ENCODE measurements around the gene RGS6.

The RGS6 gene

DNA sequence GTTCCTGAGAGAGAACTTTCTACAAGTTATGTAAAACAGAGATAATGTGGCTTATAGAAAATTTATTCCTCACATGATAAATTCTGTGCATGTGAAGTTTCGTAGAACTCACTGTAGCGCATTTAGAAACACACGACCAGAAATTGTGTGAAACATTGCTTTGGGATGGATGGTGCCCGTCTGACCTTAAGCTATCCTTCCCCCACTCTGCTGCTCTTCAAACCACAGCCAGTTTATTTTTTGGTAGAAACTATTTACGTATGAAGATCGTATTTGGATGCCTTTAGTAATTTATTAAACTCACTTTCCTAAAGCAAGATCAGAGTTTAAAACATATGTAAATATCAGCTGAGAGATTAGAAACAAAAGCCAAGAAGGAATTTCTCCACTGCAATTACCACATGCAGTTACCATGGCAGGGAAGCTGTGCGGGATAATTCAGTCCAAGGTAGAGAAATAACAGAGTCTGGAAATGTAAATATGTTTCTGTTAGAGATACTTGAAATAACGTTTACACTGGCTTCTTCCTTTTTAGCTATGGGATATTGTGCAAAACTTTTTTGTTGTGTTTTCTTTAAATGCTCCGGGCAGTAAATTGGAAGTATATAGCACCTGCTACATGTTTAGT, 382.7 kb downstream of the RGS6 start:
- DNase-seq (ENCODE audit: low read depth): no peak

DNA sequence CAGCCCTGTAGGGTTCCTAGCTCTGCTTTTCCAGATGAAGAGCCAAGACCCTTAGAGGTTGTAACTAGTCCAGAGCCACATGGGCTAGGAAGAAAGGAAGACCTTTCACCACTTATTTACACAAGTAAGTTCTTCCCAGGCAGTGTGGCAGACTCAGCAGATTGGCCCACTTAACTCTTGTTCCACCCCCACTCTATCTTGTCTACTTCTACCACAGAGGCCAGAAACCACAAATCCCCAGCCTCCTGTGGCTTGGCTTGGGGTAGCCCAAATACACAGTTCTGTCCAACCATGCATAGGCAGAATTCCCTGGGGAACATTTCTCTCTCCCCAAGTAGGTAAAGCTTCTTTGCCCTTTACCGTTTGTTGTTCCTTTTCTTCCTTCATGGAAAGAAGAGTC, 383.5 kb downstream of the RGS6 start:
- no peak for DNase-seq (ENCODE audit: low read depth)

DNA sequence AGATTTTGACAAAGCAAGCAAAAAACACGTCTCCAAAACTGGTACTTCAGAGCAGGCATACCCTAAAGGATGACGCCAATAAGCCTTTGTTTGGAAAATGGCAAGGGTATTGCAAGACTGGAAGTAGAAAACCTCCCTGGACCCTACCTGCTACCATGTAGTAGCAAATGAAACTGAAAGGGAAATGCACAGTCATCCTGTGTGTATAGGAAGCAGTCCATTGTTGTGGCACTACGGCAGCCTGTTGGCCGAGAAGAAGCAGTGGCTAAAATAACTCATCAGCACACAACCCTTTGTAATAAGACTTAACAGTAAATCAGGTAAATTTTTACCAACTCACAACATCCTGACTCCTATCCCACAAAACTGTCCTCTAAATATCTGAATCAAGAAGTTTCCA, 386.4 kb downstream of the RGS6 start:
- no peak for DNase-seq (ENCODE audit: low read depth)

DNA sequence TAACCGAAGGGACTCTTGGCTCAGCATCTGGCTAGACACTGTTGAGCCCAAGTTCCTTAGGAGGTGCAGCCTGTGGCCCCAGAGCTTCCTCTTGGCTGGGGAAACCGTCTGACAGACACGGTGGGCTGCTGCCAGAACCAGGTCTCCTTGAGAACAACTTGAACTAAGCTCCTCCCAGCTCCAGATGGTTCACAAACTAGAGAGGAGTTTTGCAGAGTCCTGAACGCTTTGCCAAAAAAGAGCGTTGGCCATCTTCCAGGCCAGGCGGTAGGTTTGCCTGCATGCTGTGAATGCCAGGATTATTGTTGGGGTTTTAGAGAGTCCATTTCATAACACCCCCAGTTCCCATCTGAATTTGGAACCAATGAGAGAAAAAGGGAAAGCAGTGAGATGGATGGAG, 399.8 kb downstream of the RGS6 start:
- no peak for DNase-seq (ENCODE audit: low read depth)

DNA sequence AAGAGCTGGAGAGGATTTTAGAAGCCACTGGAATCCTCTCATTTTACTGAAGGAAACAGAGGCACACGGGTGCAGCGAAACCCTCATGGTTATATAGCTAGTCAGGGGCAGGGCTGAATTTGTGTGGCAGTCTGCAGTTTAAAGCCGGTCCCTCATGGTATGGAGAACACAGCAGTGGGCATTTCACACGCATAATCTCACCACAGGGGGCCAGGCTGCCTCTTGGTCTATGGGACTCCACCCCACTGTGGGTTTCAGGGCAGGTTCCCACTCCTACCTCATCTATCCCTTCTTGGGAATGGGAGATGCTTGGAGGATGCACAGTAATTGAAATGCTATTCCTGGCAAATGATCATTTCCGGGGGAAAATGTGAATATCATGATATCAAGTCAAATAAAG, 400.6 kb downstream of the RGS6 start:
- DNase-seq (ENCODE audit: low read depth): no peak

DNA sequence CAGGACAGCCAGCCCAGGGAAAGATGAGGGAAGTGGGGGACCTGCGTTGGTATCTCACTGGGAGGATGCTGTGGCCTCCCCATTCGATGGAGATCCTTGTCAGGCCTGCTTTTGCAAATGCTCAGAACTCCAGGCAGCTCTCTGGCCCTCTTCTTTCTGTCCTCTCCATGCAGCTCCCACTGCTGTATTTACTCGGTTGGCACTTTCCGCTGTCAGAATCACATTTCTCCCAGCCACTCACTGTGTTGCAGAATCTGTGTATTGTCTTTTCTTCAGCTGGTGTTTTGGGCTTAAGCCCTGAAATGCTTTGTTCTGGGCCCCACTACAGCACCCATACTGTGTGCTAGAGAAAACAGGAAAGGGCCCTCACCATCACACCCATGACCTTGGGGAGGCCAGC, 401.1 kb downstream of the RGS6 start:
- no peak for DNase-seq (ENCODE audit: low read depth)

DNA sequence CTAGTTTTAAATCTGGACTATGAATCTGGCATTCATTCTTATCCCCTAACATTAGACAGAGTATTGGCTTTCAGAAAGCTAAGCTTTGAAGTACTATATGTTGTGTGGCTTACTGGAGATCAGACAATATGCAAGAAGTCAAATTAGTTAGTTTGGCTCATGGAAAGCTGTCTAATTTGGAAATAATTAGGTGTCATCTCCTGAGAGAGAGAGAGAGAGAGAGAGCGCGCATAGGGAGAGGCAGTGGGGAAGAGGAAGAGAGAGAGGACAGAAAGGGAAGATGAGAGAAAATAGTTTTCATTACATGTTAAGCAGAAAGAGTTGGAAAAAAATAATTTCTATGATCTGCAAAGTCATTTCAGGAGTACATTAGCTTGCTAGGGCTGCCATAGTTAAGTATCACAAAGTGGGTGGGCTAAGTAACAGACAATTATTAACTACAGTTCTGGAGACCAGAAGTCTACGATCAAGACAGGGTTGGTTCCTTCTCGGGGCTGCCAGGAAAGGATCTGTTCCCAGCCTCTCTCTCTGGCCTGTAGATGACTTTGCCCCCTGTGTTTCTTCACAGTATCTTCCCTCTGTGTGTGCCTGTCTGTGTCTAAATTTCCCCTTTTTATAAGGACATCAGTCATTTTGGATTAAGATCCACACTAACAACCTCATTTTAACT, 404.2 kb downstream of the RGS6 start:
- DNase-seq (ENCODE audit: low read depth): no peak

DNA sequence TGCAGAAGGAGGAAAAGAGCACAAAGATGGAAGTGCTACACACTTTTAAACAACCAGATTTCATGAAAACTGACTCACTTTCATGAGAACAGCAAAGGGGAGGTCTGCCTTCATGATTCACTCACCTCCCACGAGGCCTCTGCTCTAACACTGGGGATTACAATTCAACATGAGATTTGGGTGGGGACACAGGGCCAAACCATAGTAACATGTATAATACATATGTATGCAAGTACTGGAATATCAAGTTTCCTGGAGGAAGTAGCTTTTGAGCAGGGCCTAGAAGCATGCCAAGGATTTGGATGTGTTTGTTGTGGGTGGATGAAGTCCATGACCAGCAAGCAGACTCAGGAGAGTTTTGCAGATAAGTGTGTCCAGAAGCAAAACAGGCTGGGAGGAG, 409.0 kb downstream of the RGS6 start:
- DNase-seq (ENCODE audit: low read depth): no peak

DNA sequence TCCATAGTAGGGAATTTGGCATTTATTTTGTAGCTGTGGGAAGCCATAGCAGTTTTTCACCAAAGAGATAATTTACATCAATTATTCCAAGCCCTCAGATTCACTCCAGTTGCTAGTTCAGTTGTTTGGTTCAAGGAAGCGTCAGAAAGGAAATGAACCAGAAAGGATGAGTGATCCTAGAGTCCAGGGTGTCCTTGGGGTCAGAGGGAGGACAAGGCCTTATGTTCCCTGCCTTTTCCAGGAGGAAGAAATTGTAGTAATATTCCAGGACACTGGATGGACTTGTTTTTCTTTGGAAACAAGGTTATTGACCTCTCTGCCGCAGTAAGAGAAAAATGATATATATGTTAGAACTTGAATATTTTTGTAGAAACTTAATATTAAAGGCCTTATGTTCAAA, 409.5 kb downstream of the RGS6 start:
- DNase-seq (ENCODE audit: low read depth): no peak

DNA sequence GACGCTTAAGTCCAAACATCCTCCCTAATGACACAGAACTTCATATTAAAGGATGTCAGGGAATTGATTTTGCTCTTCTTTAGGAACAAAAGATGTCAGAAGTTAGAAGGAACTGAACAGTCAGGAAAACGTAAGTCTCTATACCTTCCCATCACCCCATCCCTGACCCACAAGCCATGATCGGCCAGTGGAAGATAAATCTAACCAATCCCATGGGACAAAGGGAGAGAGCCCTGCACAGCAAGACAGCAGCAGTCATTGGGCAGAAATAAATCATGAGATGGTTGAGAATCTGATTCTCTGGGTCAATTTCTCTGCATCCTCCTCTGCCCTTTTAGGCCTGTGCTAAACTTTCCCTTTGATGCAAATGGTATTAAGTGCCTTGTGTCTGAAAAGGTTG, 414.9 kb downstream of the RGS6 start:
- no peak for DNase-seq (ENCODE audit: low read depth)

DNA sequence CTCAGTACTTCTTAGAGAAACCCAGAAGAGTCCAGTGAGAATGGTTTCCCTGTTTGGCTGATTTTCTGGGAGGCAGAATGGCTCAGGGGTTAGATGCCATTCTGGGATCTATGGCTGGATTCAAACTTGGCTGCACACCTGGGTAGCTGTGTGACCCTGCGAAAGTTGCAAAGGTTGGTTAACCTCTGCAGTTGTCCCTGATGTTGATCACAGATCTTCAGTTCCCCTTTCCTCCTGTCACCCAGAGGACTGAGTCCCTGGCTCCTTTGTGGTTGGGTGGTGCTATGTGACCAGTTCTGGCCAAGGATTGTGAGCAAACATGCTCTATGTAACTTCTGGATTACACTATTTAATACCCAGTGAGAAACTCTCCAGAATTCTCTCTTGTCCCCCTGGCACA, 418.0 kb downstream of the RGS6 start:
- DNase-seq (ENCODE audit: low read depth): no peak

DNA sequence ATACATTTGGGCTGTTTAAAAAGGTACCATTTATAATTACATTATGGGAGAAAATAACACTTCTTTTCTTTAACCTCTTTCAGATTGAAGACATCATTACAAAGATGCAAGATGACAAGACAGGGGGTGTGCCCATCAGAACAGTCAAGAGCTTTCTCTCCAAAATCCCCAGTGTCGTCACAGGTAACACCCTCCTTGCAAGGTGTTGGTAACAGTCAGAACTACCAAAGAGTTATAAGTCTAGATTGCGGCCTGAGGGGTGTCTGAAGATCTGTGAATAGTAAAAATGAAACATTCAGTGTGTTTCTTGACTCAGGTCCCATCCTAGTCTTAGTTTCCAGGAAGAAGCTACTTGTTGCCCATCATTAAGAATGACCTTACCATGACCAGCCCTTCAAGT, 419.8 kb downstream of the RGS6 start:
- no peak for DNase-seq (ENCODE audit: low read depth)

DNA sequence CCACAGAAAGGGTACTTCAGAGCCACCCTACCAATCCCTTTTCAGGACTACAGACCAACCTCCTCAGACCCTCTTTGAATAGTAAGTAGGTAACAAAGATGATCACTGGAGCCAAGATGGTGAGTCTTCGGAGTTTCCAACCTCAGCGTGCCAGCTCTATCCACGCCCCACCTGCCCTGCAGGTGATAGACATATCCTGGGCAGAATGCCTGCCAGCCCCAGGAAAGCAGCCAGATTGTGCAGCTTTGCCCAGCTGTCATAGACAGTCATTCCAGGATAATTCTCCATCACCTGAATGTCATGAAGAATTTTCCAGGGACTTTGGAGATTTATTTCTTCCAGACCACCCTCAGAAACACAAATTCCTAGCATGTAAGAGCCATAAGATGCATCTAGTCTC, 434.4 kb downstream of the RGS6 start:
- no peak for DNase-seq (ENCODE audit: low read depth)

DNA sequence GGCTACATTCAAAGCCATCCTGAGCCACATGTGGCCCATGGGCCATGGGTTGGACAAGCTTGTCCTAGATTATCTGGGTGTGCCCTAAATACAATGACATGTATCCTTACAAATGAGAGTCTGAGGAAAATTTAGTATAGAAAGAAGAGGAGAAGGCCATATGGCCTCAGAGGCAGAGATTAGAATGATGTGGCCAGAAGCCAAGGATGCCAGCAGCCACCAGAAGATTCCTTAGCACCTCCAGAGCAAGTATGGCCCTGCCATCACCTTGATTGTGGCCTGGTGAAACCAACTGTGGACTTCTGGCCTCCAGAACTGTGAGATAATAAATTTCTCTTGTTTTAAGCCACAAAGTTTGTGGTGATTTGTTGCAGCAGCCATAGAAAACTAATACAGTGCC, 436.9 kb downstream of the RGS6 start:
- DNase-seq (ENCODE audit: low read depth): no peak

DNA sequence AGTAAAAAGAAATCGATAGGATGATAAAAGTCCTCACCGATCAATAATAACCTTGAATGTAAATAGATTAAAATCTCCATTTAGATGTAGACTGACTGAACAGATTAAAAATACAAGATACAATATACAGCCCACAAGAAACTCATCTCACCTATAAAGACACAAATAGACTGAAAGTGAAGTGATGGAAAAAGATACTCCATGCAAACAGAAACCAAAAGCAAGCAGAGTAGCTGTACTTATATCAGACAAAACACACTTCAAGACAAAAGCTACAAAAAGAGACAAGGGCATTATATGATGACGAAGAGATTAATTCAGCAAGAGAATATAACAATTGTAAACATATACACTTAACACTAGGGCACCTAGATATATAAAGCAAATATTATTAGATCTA, 444.8 kb downstream of the RGS6 start:
- DNase-seq (ENCODE audit: low read depth): no peak

DNA sequence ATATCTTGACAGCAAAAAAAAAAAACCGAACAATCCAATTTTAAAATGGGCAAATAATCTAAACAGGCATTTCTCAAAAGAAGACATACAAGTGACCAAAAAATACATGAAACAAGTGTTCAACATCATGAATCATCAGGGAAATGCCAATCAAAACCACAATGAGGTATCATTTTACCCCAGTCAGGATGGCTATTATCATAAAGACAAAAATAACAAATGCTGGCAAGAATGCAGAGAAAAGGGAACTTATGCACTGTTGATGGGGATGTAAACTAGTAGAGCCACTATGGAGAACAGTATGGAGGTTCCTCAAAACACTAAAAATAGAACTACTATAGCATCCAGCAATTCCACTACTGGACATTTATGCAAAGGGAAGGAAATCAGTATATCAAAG, 448.2 kb downstream of the RGS6 start:
- DNase-seq (ENCODE audit: low read depth): no peak

DNA sequence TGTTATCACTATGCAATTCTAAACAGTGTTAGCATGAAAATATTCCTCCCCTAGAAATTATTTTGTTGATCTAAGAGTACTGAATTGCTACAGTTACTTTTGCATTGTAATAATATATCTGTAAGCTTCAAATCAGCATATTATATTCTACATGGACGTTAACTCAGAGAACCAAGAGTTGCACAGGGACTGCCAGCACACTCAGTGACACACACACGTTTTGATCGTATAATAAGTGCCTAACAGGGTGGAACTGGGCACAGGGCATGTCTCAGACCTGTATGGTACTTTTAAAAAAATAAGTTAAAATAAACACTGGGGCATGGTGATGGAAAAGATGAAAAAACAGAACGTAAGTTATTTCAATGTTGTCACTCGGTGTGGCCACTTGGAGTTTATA, 451.6 kb downstream of the RGS6 start:
- no peak for DNase-seq (ENCODE audit: low read depth)

DNA sequence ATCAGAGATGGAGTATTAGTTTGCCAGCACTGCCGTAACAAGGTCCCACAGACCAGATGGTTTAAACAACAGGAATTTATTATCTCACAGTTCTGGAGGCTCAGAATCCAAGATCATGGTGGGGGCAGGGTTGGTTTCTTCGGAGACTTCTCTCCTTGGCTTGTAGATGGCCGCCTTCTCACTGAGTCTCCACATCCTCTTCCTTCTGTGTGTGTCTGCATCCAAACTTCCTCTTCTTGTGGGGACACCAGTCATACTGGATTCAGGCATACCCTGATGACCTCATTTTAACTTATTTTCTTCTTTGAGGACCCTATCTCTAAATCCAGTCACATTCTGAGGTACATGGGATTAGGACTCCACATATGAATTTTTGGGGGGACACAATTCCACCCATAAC, 455.5 kb downstream of the RGS6 start:
- no peak for DNase-seq (ENCODE audit: low read depth)

DNA sequence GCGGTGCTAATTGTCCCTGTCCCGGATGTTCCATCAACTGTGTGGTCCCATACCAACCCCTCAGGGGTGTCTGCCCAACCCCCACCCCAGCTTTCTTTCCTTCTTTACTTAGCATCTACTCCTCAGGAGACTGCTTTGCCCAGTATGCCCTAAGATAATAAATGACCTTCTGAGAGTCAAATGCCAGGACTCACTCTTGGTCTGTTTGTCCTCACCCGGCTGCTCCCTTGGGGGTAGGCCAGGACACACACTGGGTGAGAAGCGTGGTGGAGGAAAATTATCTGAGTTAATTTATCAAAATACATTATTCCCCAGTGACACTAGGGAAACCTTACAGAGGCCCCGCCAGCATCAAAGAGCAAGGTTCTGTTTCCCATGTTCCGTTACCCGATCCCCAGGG, 457.0 kb downstream of the RGS6 start:
- no peak for DNase-seq (ENCODE audit: low read depth)

DNA sequence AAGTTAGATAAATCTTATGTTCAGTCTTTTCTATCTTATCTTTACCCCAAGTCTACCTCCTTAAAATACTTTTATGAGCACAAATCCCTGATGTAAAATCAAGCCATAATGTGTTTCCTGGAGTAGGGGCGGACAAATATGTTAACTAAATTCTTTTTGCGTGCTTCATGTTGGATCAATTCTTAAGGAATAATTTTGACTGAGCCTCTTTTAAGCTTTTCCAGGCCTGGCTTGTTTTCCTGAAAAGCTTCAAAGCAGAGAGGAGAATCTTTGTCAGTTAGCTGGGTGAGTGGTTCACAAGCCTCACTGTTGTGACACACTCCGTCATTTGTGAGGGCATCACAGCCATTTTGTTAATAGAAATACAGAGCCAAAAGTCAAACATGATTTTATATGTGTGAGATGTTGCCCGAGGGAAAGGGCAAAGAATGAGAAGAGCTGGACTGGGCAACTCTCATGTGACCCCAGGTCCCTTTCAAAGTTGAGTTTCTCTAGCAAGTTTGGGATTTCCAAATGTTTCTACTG, 468.9 kb downstream of the RGS6 start:
- DNase-seq (ENCODE audit: low read depth): no peak

DNA sequence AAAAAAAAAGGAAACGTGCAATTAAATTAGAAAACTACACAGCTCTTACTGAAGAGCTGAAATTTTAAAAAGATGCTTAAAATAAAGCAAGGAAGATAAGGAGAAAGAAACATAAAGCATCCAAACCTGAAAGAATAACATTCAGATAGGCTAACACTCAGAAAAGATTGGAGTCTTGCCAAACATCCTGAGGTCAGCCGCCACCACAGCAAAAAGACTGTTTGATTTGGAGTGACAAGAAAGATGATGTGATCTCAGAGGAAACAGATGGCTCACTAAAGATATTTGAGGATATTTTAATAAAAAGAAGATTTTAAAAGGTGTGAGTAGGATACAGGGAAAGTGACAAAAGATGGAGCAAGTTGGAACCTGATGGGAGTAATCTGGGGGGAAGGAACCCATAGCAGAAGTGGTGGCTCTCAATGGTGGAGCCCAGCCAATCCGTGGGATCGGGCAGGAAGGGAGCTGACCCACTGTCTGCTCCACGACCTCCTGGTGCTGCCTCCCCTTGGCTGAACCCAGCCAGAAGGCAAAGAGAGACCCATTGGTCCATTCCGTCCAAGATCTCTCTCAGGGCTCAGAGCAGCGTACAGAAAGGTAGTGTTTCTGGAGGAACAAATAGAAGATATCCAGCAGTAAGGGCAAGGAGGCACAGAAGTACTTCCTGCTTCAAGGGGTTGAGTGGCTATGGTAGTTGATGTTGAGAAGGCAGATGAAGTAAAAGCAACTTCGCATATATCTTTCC, 469.6 kb downstream of the RGS6 start:
- DNase-seq (ENCODE audit: low read depth): no peak

DNA sequence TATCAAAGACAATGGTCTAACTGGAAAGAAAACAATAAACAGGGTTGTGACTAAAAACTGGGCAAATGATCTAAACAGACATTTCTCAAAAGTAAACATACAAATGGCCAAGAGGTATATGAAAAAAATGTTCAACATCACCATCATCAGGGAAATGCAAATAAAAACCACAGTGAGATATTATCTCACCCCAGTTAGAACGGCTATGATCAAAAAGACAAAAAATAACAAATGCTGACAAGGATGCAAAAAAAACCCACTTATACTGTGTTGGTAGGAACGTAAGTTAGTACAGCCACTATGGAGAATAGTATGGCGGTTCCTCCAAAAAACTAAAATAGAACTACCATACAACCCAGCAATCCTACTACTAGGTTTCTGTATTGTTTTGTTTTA, 470.1 kb downstream of the RGS6 start:
- DNase-seq (ENCODE audit: low read depth): no peak

DNA sequence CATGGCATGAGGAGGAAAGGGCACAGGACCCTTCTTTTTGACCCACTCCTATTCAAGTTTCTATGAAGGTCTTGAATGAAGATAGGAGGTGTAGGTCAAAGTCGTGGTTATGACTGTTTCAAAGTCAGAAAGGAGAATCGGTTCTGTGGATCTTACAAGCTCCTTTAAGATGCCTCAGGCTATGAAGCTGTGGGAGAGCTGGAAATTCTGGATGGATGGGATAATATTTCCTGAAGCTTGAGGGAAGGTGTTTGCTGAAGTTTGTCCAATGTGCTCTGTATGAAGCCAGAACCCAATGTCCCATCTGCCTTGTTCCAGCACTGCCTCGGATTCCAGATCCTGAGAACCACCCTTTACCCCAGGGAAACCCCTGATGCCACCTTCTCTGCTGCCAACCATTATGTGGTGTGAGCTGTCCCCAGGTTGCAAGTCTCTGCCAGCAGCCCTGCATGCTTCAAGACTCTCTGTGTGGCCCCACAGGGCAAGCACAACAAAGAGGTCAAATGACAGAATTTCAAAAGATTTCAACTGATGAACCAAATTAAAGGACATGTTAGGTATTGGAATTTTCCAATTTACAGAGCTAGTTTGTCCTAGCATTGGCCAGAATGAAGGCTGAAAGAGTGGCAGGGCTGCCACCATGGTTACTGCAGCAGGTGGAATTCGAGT, 472.0 kb downstream of the RGS6 start:
- no peak for DNase-seq (ENCODE audit: low read depth)

Measured in activated T-cell treated with anti-CD3 and anti-CD28 coated beads for 48 hours (primary cell).